Activated CD4-positive, alpha-beta T cell treated with anti-CD3 and anti-CD28 coated beads, Interleukin-2, amount 50 U/mL, for 16 hours (primary cell): Measurements from ENCODE around the gene LPIN3.

Experiments used
- DNase-seq: peaks from one replicate; pipeline ENCODE4 v3.0.0-alpha.2; 2020

The LPIN3 gene

DNA sequence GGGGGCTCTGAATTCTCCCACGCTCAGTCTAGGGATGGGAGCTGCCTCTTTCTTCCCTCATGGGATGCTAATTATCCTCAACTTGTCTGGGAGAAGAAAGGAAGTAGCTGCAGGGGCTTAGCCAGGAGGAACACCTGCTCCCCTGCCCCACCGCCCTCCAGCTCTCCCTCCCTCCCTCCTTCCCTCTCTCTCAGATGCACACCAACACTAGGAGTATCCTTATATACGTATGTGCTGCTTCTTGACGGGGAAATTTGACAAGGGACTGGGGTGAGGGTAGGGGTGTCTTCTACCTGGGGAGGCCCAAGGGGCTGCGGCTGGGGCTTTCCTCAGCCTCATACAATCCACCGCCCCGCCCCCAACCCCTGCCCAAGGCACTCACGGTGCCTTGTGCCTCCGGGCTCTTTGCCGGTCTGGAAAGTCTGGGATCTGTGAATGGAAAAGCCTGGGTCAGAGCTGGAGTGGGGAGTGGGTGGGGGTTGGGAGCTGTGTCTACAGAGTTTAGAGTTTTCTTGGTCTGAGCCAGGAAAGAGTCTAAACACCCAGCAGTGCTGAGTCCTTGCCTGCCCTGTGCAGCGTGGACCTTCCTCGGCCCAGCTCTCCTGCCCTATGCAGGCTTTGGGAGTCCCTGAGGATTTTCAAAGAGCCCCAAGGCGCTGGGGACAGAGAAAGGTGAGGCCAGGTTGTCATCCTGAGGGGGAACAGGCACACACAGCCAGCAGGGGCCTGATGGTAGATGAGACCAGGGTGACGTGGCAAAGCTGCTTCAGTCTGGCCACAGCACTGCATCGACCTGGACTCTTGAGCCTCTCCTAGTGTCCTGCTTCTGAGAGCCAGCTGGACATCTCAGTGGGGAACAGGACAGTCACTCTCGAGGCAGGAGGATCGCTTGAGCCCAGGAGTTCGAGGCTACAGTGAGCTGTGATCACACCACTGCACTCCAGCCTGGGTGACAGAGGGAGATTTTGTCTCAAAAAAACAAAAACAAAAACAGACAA is 55.3 kb downstream of the LPIN3 start:
- no peak for DNase-seq

DNA sequence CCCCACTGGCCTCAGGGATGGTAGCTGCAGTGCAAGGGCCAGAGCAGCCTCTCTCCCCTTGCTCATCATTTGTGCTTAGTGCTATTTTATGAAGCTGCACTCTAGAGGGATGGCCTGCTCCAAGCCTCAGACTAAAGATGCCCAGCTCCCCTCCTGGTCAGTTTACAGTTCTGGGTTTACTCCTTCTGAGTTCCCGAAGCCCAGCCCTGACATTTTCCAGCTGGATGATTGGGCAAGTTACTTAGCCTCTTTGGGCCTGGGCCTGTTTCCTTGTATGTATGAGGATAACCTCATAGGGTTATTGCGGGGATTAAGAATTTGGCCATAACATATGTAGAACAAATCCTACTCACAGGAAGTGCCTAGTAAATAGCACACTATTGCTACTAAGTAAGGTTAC is 57.8 kb downstream of the LPIN3 start:
- no peak for DNase-seq

DNA sequence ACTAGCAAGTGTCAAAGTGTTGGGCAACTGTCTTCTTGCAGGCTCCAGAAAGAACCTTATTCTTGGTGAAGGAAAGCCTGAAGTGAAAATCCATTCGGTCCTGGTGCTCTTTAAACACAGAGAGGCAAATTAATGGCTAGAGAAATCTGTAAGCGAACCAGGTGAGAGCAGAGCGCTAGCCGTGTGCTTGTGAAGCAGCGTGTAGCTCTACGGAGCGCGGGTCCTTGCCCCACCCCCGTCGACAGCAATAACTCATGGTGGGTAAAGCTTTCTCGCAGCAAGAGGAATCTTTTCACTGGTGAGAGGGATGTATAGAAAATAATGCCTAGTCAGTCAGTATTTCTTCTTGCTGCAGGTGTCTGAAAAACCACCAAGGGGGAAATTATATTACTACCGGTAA is 63.0 kb downstream of the LPIN3 start:
- no peak for DNase-seq

DNA sequence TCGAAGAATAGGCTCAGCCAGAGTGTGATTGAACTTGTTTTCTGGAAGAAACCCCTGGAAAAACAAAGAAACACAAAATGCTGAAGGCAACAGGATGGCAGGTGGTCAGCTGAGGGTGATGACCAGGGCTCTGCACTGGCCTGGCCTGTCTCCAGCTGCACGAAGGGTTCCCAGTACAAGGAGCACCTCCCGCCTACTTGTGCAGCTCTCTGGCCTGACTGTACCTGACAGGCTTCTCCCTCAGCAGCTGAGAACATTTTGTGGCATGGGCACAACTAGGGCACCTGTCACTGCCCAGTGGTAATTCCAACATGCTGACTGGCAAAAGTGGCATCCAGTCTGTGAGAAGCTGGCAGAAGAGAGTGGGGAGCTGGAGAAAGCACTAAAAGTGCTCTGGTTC is 64.8 kb downstream of the LPIN3 start:
- DNase-seq = no peak

DNA sequence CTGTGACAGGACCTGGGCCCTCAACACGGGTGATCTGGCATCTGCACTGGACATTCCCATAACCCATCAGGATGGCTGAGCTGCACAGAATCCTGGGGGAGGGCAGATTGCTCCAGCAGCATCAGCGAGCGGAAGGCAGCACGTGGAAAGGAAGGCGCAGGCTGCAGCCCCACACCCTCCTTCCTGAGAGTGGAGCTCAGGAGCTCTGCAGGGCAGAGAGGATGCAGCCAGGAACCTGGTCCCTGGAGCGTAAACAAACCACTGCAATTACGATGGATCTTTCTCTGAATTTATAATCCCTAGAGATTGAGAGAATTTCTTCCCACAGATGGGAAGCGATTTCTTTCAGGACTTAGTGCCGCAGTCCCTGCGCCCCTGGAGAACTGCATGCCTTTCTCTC is 65.7 kb downstream of the LPIN3 start:
- DNase-seq = no peak

DNA sequence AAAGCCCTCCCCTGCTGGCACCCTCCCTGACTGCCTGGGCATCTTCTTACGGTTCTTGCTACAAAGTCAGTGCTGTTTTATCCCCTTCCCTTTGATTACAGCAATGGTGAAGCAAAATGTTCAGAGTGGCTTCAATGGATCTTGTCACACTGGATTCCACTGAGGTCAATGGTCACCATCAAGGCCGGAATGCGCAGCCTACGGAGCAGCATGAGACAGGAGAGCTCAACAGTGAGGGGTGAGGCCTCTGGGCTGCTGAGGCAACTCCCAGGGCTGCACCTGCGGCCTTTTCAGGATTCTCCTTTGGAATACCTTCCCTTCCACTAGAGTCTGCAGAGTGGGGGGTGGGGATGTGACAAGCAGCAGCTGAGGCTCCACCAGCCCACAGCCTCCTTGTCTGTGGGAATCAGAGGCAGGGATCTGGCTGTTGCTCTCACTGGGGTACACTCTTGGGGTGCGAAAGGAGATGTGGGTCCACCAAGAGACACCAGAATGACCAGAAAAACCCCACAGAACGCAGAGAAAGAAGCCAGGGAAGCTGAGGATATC is 66.3 kb downstream of the LPIN3 start:
- no peak for DNase-seq

DNA sequence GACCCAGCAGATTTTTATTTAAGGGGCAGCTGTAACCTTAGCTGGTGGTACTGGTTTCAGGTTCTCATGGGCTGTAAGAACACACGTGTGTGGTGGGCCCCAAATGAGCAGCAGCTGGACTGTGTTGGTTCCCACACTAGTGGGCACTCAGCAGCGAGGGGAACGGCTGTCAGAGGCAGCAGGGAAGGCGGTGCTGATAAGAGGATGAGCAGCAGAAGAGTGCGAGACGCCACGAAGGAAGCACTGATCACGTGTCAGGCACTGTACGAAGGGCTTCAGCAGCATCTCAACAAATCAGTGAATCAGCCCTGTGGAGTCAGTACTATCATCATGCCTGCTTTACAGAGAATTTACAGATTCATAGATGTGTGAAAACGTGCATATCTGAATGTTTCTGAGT is 67.0 kb downstream of the LPIN3 start:
- no peak for DNase-seq

DNA sequence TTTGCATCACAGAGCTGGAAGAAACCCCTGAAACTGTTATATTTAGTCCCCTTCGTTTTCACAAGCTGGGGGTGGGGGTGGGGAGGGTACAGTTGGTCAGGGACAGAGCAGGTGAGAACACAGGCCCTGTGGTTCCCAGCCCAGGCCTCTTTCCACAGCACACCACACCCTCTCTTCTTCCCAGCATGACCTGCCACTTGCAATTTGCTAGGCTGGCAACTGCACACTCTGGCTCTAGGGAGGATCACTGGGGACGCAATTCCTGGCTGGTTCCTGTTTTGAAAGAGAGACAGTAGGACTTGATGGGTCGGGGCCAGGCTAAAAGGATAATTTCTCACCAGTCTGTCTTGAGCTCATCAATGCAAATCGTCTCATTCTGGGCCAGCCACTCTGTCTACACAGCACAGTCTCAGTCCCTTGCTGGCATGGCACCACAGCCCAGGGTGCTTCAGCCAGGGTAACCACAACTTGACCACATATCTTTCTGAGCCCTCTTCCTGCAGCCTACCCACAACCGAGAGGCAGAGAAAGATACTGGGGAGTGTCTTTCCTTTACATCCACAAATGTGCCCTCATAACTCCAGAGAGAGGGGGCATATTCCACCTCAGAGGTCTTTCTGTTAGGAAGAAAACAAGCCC is 67.7 kb downstream of the LPIN3 start:
- peak; percentile 26 for DNase-seq

DNA sequence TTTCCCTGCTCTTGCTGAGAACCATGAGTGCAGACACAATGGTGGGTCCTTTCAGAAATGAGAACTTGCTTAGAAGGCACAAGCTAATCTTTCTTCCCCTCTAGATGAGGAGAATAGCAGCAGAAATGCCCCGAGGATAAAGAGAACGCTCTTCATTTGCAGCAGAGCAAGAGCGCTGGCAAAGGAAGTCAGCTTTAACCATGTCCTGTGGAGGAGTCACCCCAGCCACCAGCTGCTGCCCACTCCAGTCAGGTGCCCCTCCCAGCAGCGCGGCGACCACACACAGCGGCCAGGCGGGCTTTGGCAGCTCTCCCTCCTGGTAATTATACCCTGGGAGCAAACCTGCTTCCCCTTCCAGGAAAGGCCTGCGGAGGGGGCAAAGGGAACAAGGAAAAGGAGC is 68.4 kb downstream of the LPIN3 start:
- DNase-seq = no peak
